Measurements from ENCODE around the gene GLS.

- TF ChIP-seq CTCF (IDR thresholded peaks at IDR 0.05) (no peak), ZFX (IDR thresholded peaks at IDR 0.05; ENCODE audit: borderline replicate concordance) (no peak)
Measured at GRCh38 chr2:190842606-190843104, 38.0 kb upstream of the GLS start.

All from 22Rv1 (cell line).